Effector memory CD8-positive, alpha-beta T cell (primary cell): Measurements from ENCODE around the gene COLQ.
"Not testable (repeated sequence)": the region's sequence is repeated elsewhere in the genome, so short reads cannot be mapped to it uniquely, and the experiment has no call there.

Experiments
- ATAC-seq: fragments of 150-1000 bp; cut with Tn5 transposase; replicated peaks from 2 replicates; pipeline ENCODE4 v1.10.0; 2021; ENCODE audit warnings: mild to moderate bottlenecking, moderate library complexity
- DNase-seq, 3 experiments: peaks; one replicate each; pipeline ENCODE4 v3.0.0; 2021
- H3K27ac Mint-ChIP-seq, 2 donors: one replicate each; pipeline ENCODE4 v1.8.0; 2022; ENCODE audit warnings: mild to moderate bottlenecking in 2 of 2, mixed read lengths in 2 of 2, moderate library complexity in 2 of 2
- H3K27me3 Mint-ChIP-seq, 2 donors: one replicate each; pipeline ENCODE4 v1.8.0; 2022; ENCODE audit warnings: mixed read lengths in 2 of 2
- H3K36me3 Mint-ChIP-seq: one replicate; pipeline ENCODE4 v1.8.0; 2022; ENCODE audit warnings: mild to moderate bottlenecking, moderate library complexity, mixed read lengths; ENCODE audit not compliant: insufficient read depth
- H3K4me1 Mint-ChIP-seq, 2 donors: one replicate each; pipeline ENCODE4 v1.8.0; 2022; ENCODE audit warnings: low read depth in 2 of 2, mixed read lengths in 2 of 2
- H3K4me3 Mint-ChIP-seq, 2 donors: one replicate each; pipeline ENCODE4 v1.8.0; 2022; ENCODE audit warnings: mild to moderate bottlenecking in 2 of 2, mixed read lengths in 2 of 2, moderate library complexity in 2 of 2
- H3K9me3 Mint-ChIP-seq, 2 donors: one replicate each; pipeline ENCODE4 v1.8.0; 2022; ENCODE audit warnings: mixed read lengths in 2 of 2

COLQ gene

GRCh38 chr3:15535732-15536131, 14.2 kb upstream of the COLQ start:
- no peak for DNase-seq
- peaks cover 53 to 65% of the 10 kb centered on the region in 2 donors for H3K4me1 Mint-ChIP-seq
- peak overlapping the region; percentile 72 to 89 for H3K4me3 Mint-ChIP-seq
- peak overlapping the region; percentile 80 to 98 for H3K27ac Mint-ChIP-seq
- no peaks in the 10 kb centered on the region for H3K9me3 Mint-ChIP-seq
- no peaks in the 10 kb centered on the region for H3K27me3 Mint-ChIP-seq
- ATAC-seq: peak; percentile 89
- peaks cover 10% of the 10 kb centered on the region for H3K36me3 Mint-ChIP-seq

- not testable (repeated sequence) for ATAC-seq, H3K27me3 Mint-ChIP-seq, DNase-seq, H3K36me3 Mint-ChIP-seq, H3K4me3 Mint-ChIP-seq, H3K9me3 Mint-ChIP-seq
- Mint-ChIP-seq H3K4me1 (peaks cover 56 to 65% of the 10 kb centered on the region in 2 donors), H3K27ac (peak overlapping the region in 1 of 2 donors; percentile 85)
Measured at GRCh38 chr3:15532614-15533013, 11.1 kb upstream of the COLQ start.

DNA sequence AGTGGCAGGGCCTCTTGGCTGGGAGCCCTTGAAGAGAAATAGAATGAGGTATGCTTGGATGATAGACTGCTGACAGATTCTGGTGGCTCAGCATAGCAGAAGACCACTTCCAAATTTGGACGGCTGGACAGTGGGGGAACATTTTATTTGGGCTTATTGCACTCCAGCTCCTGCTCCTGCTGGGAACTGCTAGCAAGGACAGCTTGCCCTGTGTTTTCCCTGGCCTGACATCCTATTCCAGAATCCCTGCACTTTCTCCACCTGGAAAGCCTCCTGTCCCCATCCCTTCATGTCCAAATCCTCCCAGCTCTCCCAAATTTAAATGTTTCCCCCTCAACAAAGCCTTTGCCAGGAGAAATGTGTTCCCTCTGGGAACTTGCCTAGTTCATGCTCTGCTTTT, 9.8 kb upstream of the COLQ start:
- H3K4me1 Mint-ChIP-seq: peaks cover 43 to 53% of the 10 kb centered on the region in 2 donors

DNA sequence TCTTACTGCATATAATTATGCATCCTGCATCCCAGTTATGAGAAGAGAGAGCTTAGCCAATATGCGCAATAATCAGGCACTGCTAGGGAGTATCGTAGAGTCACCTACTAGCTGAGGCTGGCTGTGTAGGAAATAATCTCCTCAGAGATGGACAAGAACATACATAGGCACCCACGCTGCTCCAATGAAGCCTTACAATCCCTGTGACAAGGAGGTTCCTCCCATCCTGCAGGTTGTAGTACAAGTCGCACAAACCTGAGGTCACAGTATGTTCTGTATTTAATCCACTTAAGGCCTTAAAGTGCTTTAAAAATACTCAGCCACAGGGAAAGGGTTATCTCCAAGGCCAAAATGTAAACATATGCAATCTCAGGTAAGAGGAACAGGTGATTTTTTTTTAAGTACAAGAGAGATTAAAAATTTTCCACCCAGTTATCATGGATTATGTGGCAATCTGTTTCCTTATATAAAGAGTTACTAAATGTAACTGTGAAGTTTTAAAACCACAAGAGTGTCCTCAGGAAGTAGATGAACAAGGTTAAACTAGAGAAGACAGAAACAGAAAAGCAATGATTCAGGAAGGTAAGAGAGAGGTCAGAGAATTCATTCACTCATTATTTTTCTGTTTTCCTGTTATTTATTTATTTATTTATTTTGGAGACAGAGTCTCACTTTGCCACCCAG, 7.5 kb upstream of the COLQ start:
- Mint-ChIP-seq H3K4me1 (peaks cover 25 to 41% of the 10 kb centered on the region in 2 donors), H3K27me3 (no peaks in the 10 kb centered on the region), H3K36me3 (peaks cover 10% of the 10 kb centered on the region), H3K27ac (peak overlapping the region; percentile 69 to 85), H3K4me3 (peak overlapping the region; percentile 11 to 47), H3K9me3 (no peaks in the 10 kb centered on the region)
- ATAC-seq (peak; percentile 80), DNase-seq (no peak)

More for the DNA sequence above, 9.8 kb upstream of the COLQ start:
- ATAC-seq (no peak), DNase-seq (no peak)
- H3K4me3 Mint-ChIP-seq: no peak overlapping the region
- H3K27ac Mint-ChIP-seq: peak overlapping the region; percentile 69 to 85
- H3K36me3 Mint-ChIP-seq: peaks cover 10% of the 10 kb centered on the region
- no peaks in the 10 kb centered on the region for H3K27me3 Mint-ChIP-seq
- no peaks in the 10 kb centered on the region for H3K9me3 Mint-ChIP-seq

- no peak for DNase-seq
- H3K4me3 Mint-ChIP-seq: no peak overlapping the region
Measured at GRCh38 chr3:15527031-15527459, 5.5 kb upstream of the COLQ start.

GRCh38 chr3:15525790-15526189, 4.3 kb upstream of the COLQ start:
- H3K9me3 Mint-ChIP-seq: no peaks in the 10 kb centered on the region
- ATAC-seq (no peak), DNase-seq (no peak)
- H3K27me3 Mint-ChIP-seq: no peaks in the 10 kb centered on the region
- no peak overlapping the region for H3K4me3 Mint-ChIP-seq
- no peak overlapping the region for H3K27ac Mint-ChIP-seq
- no peaks in the 10 kb centered on the region for H3K36me3 Mint-ChIP-seq
- peaks cover 27 to 31% of the 10 kb centered on the region in 2 donors for H3K4me1 Mint-ChIP-seq

More at GRCh38 chr3:15527031-15527459, 5.5 kb upstream of the COLQ start:
- no peak for ATAC-seq
- Mint-ChIP-seq H3K4me1 (peaks cover 25 to 36% of the 10 kb centered on the region in 2 donors), H3K27ac (no peak overlapping the region), H3K27me3 (no peaks in the 10 kb centered on the region), H3K36me3 (peaks cover 8% of the 10 kb centered on the region), H3K9me3 (no peaks in the 10 kb centered on the region)

- H3K4me1 Mint-ChIP-seq: peaks cover 21 to 32% of the 10 kb centered on the region in 2 donors
- no peak overlapping the region for H3K4me3 Mint-ChIP-seq
Measured at GRCh38 chr3:15523660-15524417, 2.3 kb upstream of the COLQ start.

GRCh38 chr3:15522016-15522415, 510 bp upstream of the COLQ start:
- Mint-ChIP-seq H3K9me3 (no peaks in the 10 kb centered on the region), H3K4me3 (peak overlapping the region; percentile 68 to 89), H3K27ac (peak overlapping the region; percentile 80 to 91), H3K4me1 (peaks cover 18 to 34% of the 10 kb centered on the region in 2 donors), H3K27me3 (no peaks in the 10 kb centered on the region), H3K36me3 (no peaks in the 10 kb centered on the region)
- DNase-seq (no peak), ATAC-seq (no peak)

More at GRCh38 chr3:15523660-15524417, 2.3 kb upstream of the COLQ start:
- Mint-ChIP-seq H3K27me3 (no peaks in the 10 kb centered on the region), H3K36me3 (no peaks in the 10 kb centered on the region), H3K9me3 (no peaks in the 10 kb centered on the region), H3K27ac (no peak overlapping the region)
- no peak for DNase-seq
- ATAC-seq: no peak

DNA sequence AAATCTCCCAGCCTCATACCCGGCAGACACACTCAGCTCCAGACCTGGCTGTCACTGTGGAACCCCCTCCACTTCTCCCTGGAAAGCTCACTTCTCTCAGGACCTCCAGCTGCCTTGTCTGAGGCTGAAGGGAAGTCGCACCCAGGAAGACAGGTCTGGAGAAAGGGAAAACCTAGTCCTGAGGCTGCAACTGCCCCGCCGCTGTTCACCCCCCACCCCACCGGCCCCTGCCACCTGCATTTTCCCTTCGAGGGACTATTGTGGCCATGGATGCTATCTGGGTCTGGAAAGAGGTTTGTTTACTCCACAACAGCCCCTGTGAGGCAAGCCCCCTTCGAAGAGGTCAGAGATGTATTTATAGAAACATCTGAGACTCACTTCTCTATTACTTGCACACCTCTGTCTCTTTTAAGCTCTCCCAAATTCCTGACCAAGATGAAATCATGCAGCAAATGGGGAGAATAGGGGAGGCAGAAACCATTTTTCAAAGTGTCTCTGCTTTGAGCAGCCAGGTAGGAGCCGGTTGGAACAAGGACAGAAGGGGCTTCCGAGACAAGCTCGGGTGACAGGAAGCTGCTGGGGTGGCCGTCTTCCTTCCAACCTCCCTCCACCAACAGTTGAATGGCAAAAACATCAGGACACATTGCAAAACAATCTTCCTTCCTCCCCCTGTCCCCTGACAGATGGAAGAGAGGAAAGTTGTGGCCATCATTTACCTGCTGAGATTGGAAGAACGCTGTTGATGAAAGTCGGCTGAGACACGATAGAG, 518 bp downstream of the COLQ start:
- peaks cover 18 to 32% of the 10 kb centered on the region in 2 donors for H3K4me1 Mint-ChIP-seq
- H3K27ac Mint-ChIP-seq: peak overlapping the region; percentile 80 to 91
- no peaks in the 10 kb centered on the region for H3K27me3 Mint-ChIP-seq
- ATAC-seq: no peak
- no peak for DNase-seq
- no peaks in the 10 kb centered on the region for H3K36me3 Mint-ChIP-seq
- H3K4me3 Mint-ChIP-seq: peak overlapping the region; percentile 68 to 89
- no peaks in the 10 kb centered on the region for H3K9me3 Mint-ChIP-seq

DNA sequence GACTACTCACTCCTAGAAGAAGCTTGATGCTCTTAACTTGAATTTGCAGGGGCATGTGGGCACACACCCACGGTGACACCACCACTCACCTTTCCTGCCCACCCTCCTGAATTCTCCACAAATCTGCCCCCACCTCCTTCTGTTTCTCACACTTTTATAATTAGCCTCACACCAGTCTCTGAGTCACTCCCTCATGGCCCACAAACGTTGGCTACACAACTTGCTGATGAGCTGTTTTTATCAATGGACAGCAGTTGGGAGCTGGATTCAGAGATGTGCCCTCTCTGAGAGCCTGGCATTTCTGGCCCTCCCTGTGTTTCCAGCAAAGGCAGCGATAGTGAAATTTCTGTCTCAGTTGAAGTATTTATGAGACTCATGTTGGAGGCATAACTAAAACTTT, 1.3 kb downstream of the COLQ start:
- Mint-ChIP-seq H3K4me1 (peaks cover 18 to 32% of the 10 kb centered on the region in 2 donors), H3K4me3 (peak overlapping the region; percentile 68 to 89), H3K27me3 (no peaks in the 10 kb centered on the region), H3K36me3 (no peaks in the 10 kb centered on the region), H3K27ac (peak overlapping the region; percentile 80 to 91), H3K9me3 (no peaks in the 10 kb centered on the region)
- DNase-seq (peak; percentile 10 to 14 (median 13)), ATAC-seq (peak; percentile 94)

DNA sequence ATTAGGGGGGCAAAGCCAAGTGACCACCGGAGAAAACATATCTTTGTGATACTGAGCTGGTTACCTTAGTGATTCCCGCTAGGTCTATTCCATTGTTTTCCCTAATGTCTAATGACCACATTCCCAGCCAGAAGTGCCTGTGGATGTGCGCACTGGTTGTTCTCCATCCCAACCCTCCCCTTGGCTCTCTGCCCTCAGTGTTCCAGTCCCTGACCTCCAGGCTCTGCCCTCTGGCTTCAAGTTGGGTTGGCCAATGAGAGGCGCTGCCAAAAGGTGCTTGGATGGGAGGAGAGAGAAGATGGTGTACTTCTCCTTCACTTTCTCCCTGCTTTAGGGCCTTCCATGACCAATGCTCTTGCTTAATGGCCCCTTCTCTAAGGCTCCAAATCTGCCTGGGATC, 2.4 kb downstream of the COLQ start:
- Mint-ChIP-seq H3K4me3 (peak overlapping the region in 1 of 2 donors; percentile 89), H3K9me3 (no peaks in the 10 kb centered on the region), H3K36me3 (no peaks in the 10 kb centered on the region), H3K27ac (peak overlapping the region in 1 of 2 donors; percentile 91), H3K27me3 (no peaks in the 10 kb centered on the region), H3K4me1 (peaks cover 20 to 34% of the 10 kb centered on the region in 2 donors)
- DNase-seq (no peak), ATAC-seq (no peak)

DNA sequence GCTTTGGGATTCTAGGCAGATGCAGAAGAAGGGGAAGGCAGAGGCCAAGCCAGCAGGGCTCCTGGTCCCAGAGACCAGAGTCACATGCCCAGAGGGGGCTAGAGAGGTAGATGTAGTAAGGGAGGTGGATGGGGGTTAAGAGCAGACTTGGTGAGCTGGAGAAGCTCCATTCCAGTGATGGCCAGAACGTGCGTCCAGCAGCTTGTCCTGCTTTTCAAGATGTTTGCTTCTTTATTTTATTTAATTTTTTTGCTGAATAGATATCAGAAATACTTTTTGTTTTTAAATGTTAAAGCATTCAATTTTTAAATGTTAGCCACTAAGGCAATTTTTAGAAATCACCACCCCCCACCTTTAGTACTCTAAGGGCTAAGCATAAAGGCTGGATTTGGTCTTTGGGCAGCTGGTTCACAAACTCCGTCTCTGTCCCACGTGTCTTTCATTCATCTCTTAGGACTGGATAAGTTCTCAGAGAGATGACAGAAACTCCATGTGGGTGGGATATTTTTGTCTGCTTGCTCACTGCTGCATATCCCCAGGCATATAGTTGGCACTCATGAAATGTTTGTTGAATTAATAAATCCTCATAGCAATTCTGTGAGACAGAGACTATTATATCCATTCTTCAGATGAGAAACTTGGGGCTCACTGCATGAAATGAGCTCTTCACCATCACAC, 6.7 kb downstream of the COLQ start:
- Mint-ChIP-seq H3K9me3 (no peaks in the 10 kb centered on the region), H3K27me3 (no peaks in the 10 kb centered on the region), H3K4me3 (peak overlapping the region in 1 of 2 donors; percentile 23), H3K36me3 (peaks cover 6% of the 10 kb centered on the region), H3K27ac (peak overlapping the region in 1 of 2 donors; percentile 20), H3K4me1 (peaks cover 15 to 34% of the 10 kb centered on the region in 2 donors)
- no peak for ATAC-seq
- no peak for DNase-seq
